KMS-11 (cell line): Measurements from ENCODE around the gene VPS45.

ENCODE experiments used
- H2AFZ ChIP-seq: fragments of 200-600 bp; sonication (generic); 2 replicates; pipeline ENCODE4 v1.6.1; 2016; ENCODE audit warnings: antibody characterized with exemption, mixed run types, low read depth
- H3K27ac ChIP-seq: fragments of 200-600 bp; sonication (generic); 2 replicates; pipeline ENCODE4 v1.6.1; 2016; ENCODE audit warnings: mild to moderate bottlenecking, mixed run types
- H3K27me3 ChIP-seq: fragments of 200-600 bp; sonication (generic); 2 replicates; pipeline ENCODE4 v1.6.1; 2017; ENCODE audit warnings: mild to moderate bottlenecking, low read depth, mixed run types, moderate library complexity; ENCODE audit not compliant: insufficient read depth
- H3K36me3 ChIP-seq: fragments of 200-600 bp; sonication (generic); 2 replicates; pipeline ENCODE4 v1.6.1; 2017; ENCODE audit warnings: mild to moderate bottlenecking, mixed run types; ENCODE audit not compliant: insufficient read depth
- H3K4me1 ChIP-seq: fragments of 200-600 bp; sonication (generic); 2 replicates; pipeline ENCODE4 v1.6.1; 2016; ENCODE audit warnings: mild to moderate bottlenecking, low read depth, mixed run types; ENCODE audit not compliant: poor library complexity, severe bottlenecking
- H3K4me2 ChIP-seq: fragments of 200-600 bp; sonication (generic); 2 replicates; pipeline ENCODE4 v1.7.0; 2016; ENCODE audit warnings: mild to moderate bottlenecking, mixed run types
- H3K4me3 ChIP-seq: fragments of 200-600 bp; sonication (generic); IDR thresholded peaks from 2 replicates; pipeline ENCODE4 v1.6.1; 2017; ENCODE audit warnings: low read depth, low read length, mixed read lengths; ENCODE audit not compliant: insufficient read depth
- H3K79me2 ChIP-seq: fragments of 200-600 bp; sonication (generic); 2 replicates; pipeline ENCODE4 v1.6.1; 2016; ENCODE audit warnings: low read depth, mixed run types; ENCODE audit not compliant: insufficient read depth
- H3K9ac ChIP-seq: fragments of 200-600 bp; sonication (generic); 2 replicates; pipeline ENCODE4 v1.6.1; 2016; ENCODE audit warnings: mild to moderate bottlenecking, mixed run types
- H4K20me1 ChIP-seq: fragments of 200-600 bp; sonication (generic); 2 replicates; pipeline ENCODE4 v1.6.1; 2016; ENCODE audit warnings: mild to moderate bottlenecking, mixed run types; ENCODE audit not compliant: insufficient read depth
- TF ChIP-seq, protein P1 (sequence below): fragments of 200-600 bp; sonication (generic); conservative IDR thresholded peaks from 2 replicates; pipeline ENCODE4 v1.6.1; 2017; ENCODE audit warnings: low read depth, mild to moderate bottlenecking, antibody characterized with exemption, low read length, moderate library complexity, mixed read lengths

The VPS45 gene

DNA sequence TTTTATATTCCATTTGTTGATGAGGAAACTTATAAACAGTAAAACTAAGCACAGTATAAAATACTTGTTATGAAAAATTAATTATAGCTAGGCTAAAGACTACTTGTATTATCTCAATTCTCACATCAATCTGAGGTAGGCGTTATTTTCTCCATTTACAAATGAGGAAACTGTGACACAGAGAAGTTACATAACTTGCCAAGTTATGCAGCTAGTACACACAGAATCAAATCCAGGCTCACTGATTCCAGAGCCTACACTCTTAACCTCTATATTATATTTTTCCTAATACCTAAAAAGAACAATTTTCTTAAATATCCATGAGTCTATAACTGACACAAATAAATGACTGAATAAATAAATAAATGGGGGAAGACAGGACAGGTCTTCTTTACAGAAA lies 11.2 kb upstream of the VPS45 start:
- Histone ChIP-seq H3K9ac (no peak overlapping the region), H3K4me1 (peaks cover 3% of the 10 kb centered on the region), H3K4me2 (no peak overlapping the region), H3K27me3 (no peaks in the 10 kb centered on the region), H3K27ac (no peak overlapping the region), H4K20me1 (no peaks in the 10 kb centered on the region), H3K79me2 (no peaks in the 10 kb centered on the region), H2AFZ (no peak overlapping the region), H3K4me3 (no peak overlapping the region), H3K36me3 (no peaks in the 10 kb centered on the region)
- TF ChIP-seq, protein P1, sequence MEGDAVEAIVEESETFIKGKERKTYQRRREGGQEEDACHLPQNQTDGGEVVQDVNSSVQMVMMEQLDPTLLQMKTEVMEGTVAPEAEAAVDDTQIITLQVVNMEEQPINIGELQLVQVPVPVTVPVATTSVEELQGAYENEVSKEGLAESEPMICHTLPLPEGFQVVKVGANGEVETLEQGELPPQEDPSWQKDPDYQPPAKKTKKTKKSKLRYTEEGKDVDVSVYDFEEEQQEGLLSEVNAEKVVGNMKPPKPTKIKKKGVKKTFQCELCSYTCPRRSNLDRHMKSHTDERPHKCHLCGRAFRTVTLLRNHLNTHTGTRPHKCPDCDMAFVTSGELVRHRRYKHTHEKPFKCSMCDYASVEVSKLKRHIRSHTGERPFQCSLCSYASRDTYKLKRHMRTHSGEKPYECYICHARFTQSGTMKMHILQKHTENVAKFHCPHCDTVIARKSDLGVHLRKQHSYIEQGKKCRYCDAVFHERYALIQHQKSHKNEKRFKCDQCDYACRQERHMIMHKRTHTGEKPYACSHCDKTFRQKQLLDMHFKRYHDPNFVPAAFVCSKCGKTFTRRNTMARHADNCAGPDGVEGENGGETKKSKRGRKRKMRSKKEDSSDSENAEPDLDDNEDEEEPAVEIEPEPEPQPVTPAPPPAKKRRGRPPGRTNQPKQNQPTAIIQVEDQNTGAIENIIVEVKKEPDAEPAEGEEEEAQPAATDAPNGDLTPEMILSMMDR = no peak

DNA sequence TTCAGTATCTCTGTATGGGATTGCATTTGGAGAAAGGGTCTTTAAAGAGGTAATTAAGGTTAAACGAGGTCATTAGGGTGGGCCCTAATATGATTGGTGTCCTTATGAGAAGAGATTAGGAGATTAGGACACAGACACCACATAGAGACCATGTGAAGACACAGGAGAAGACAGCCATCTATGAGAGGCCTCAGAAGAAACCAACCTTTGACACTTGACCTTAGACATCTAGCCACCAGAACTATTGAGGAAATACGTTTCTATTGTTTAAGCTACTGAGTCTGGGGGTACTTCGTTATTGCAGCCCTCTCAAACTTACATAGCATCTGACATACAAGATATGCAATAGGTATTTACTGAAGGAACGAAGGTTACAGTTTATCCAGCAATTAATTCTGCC lies 7.3 kb upstream of the VPS45 start:
- Histone ChIP-seq H3K4me2 (no peak overlapping the region), H3K9ac (no peak overlapping the region), H3K27me3 (no peaks in the 10 kb centered on the region), H4K20me1 (no peaks in the 10 kb centered on the region), H3K27ac (no peak overlapping the region), H3K4me1 (peaks cover 10% of the 10 kb centered on the region), H3K36me3 (no peaks in the 10 kb centered on the region), H2AFZ (no peak overlapping the region), H3K79me2 (peaks cover 4% of the 10 kb centered on the region; the same call in 1 of the 2 replicates), H3K4me3 (no peak overlapping the region)
- TF ChIP-seq, protein P1 = no peak

DNA sequence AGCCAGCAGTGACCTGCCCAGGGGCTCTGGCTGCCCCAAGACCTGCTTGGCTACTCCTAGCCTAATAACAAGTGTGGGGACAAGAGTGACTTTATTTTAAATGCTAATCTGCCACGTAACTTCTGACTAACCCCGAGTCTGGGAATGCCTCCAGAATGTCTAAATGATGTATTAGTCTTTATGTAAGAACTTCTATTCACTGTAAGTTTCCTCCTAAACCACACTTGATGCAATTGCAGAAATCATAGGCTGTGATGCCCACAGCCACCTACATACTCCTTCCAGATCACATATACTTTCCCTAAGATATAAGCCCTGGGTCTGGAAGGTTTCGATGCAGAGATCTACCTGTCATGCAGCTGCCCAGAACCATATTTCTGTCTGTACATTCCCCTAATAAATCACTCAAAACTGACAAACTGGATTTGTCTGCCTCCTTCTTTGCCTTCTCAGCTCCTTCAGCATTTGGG lies 5.9 kb upstream of the VPS45 start:
- Histone ChIP-seq H3K36me3 (no peaks in the 10 kb centered on the region), H3K79me2 (peaks cover 16% of the 10 kb centered on the region; the same call in 1 of the 2 replicates), H3K4me2 (no peak overlapping the region), H3K9ac (no peak overlapping the region), H2AFZ (no peak overlapping the region), H3K4me3 (no peak overlapping the region), H3K27me3 (no peaks in the 10 kb centered on the region), H3K27ac (no peak overlapping the region), H4K20me1 (no peaks in the 10 kb centered on the region), H3K4me1 (peaks cover 23% of the 10 kb centered on the region)
- TF ChIP-seq, protein P1 = no peak

DNA sequence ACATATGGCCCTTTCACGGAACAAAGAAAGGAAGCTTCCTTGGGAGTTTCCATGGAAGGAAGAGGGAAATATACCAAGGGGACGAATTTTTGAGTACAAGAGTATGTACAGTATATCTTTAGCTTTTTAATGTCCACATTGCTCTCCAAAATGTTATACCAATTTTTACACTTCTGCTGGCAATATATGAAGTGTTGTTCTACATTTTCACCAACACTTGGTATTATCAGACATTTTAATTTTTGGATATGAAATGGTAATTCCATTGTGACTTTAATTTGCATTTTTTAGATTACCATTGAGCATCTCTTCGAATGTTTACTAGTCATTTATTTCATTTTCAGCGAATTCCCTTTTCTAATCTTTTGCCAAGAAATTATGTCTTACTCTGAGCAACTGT lies 5.5 kb upstream of the VPS45 start:
- TF ChIP-seq, protein P1 = no peak
- H3K27me3 ChIP-seq = no peaks in the 10 kb centered on the region
- H3K36me3 ChIP-seq = no peaks in the 10 kb centered on the region
- H3K4me1 ChIP-seq = peaks cover 23% of the 10 kb centered on the region
- H2AFZ ChIP-seq = no peak overlapping the region
- no peak overlapping the region for H3K4me3 ChIP-seq
- no peak overlapping the region for H3K9ac ChIP-seq
- no peak overlapping the region for H3K27ac ChIP-seq
- H4K20me1 ChIP-seq = no peaks in the 10 kb centered on the region
- peaks cover 16% of the 10 kb centered on the region; the same call in 1 of the 2 replicates for H3K79me2 ChIP-seq
- H3K4me2 ChIP-seq = no peak overlapping the region
